Measurements from ENCODE around the gene U2AF2.
"Not testable (repeated sequence)": the region's sequence is repeated elsewhere in the genome, so short reads cannot be mapped to it uniquely, and the experiment has no call there.

The U2AF2 gene

GRCh38 chr19:55717879-55718711 is 63.3 kb downstream of the U2AF2 start:
- DNase-seq: not testable (repeated sequence)

- no peak for DNase-seq
Measured at GRCh38 chr19:55720214-55720746, 65.4 kb downstream of the U2AF2 start.

- DNase-seq: no peak
Measured at GRCh38 chr19:55720801-55721200, 66.0 kb downstream of the U2AF2 start.

- DNase-seq: no peak
Measured at GRCh38 chr19:55723491-55723890, 68.7 kb downstream of the U2AF2 start.

Measured in left hindlimb (tissue), 1 donor.